Measurements from ENCODE around the gene MFAP5. TPM values are rescaled to one million over a fixed set of nuclear protein-coding genes. Genes with fewer than 3 reads are reported as not detected.
A peak's percentile ranks its signal among the peaks of the same experiment; 100 is the strongest.

MFAP5 gene
- total RNA-seq, 1 donor, result 259 TPM

- TF ChIP-seq, protein P1, sequence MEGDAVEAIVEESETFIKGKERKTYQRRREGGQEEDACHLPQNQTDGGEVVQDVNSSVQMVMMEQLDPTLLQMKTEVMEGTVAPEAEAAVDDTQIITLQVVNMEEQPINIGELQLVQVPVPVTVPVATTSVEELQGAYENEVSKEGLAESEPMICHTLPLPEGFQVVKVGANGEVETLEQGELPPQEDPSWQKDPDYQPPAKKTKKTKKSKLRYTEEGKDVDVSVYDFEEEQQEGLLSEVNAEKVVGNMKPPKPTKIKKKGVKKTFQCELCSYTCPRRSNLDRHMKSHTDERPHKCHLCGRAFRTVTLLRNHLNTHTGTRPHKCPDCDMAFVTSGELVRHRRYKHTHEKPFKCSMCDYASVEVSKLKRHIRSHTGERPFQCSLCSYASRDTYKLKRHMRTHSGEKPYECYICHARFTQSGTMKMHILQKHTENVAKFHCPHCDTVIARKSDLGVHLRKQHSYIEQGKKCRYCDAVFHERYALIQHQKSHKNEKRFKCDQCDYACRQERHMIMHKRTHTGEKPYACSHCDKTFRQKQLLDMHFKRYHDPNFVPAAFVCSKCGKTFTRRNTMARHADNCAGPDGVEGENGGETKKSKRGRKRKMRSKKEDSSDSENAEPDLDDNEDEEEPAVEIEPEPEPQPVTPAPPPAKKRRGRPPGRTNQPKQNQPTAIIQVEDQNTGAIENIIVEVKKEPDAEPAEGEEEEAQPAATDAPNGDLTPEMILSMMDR (IDR thresholded peaks at IDR 0.05; ENCODE audit: insufficient read depth, low read length), result no peak
- H3K4me3 ChIP-seq (ENCODE audit: low read depth, low read length), result peak overlapping the region; percentile 87
- peak; percentile 45 for DNase-seq (ENCODE audit: low read depth)
Observed at GRCh38 chr12:8698132-8698851, 35.7 kb upstream of the MFAP5 start.

- peak; percentile 63 for DNase-seq (ENCODE audit: low read depth)
- H3K4me3 ChIP-seq (ENCODE audit: low read depth, low read length), result peak within 1 kb of the TSS; percentile 87
- TF ChIP-seq, protein P1 (IDR thresholded peaks at IDR 0.05; ENCODE audit: insufficient read depth, low read length), result no peak
Observed at GRCh38 chr12:8697476-8698131, 35.0 kb upstream of the MFAP5 start, which contains the start of gene RIMKLB. RIMKLB (plus strand) TSS chr12:8697991; CDS start chr12:8713867, 15,876 bp downstream.

GRCh38 chr12:8697120-8697475 lies 34.5 kb upstream of the MFAP5 start:
- TF ChIP-seq, protein P1 (IDR thresholded peaks at IDR 0.05; ENCODE audit: insufficient read depth, low read length), result no peak
- peak; percentile 43 for DNase-seq (ENCODE audit: low read depth)
- H3K4me3 ChIP-seq (ENCODE audit: low read depth, low read length), result peak overlapping the region; percentile 74

GRCh38 chr12:8696442-8697090 lies 33.9 kb upstream of the MFAP5 start:
- H3K4me3 ChIP-seq (ENCODE audit: low read depth, low read length), result peak overlapping the region; percentile 74
- TF ChIP-seq, protein P1 (IDR thresholded peaks at IDR 0.05; ENCODE audit: insufficient read depth, low read length), result no peak
- no peak for DNase-seq (ENCODE audit: low read depth)

DNA sequence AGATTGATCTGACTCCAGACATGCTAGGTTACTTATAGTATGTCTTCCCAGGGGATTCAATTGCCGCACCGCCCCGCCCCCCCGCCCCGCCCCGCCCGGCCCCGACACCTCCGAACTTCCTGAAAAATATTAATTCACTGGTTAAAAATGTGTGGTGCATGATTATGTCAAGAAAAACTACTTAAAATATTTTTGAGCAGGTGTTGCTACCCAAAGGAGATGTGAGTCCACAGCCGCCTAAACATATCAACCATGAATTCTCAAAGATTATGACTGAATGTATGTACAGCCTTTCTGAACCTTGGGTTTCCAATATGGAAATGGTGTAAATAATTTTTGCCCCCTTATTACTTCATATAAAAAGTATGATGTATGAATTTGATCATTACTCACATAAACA lies 32.5 kb upstream of the MFAP5 start:
- no peak for DNase-seq (ENCODE audit: low read depth)
- H3K4me3 ChIP-seq (ENCODE audit: low read depth, low read length), result no peak overlapping the region
- TF ChIP-seq, protein P1 (IDR thresholded peaks at IDR 0.05; ENCODE audit: insufficient read depth, low read length), result no peak

- peak; percentile 85 for DNase-seq (ENCODE audit: low read depth)
- no peak overlapping the region for H3K4me3 ChIP-seq (ENCODE audit: low read depth, low read length)
- TF ChIP-seq, protein P1 (IDR thresholded peaks at IDR 0.05; ENCODE audit: insufficient read depth, low read length), result no peak
Observed at GRCh38 chr12:8692573-8692972, 29.9 kb upstream of the MFAP5 start.

Data from fibroblast of the aortic adventitia (primary cell).